ENCODE measurements around the gene TNNC1.

- TF ChIP-seq CTCF (IDR thresholded peaks at IDR 0.05) = no peak
- TF ChIP-seq POLR2A (IDR thresholded peaks at IDR 0.05) = no peak
Measured at GRCh38 chr3:52470920-52471319, 17.1 kb upstream of the TNNC1 start.

Measured in testis (tissue), 2 donors.